Stomach (tissue), 9 donors: ENCODE data around the gene FBXL7. TPM values are rescaled to one million over a fixed set of nuclear protein-coding genes. Genes with fewer than 3 reads are reported as not detected.

Experiments used
- DNase-seq, 2 donors: peaks; one replicate each; pipeline versions ENCODE4 v3.0.0 to v3.0.0-alpha.2; 2013 to 2019
- H3K27ac ChIP-seq, 5 donors: fragments of 200-600 bp in 4 of 5; sonication (generic) in 4 of 5; one replicate each; pipeline ENCODE4 v1.5.1; 2013 to 2019; ENCODE audit warnings: mild to moderate bottlenecking in 1 of 5, moderate library complexity in 1 of 5
- H3K27me3 ChIP-seq, 3 donors: fragments of 200-600 bp; sonication (generic); one replicate each; pipeline ENCODE4 v1.5.1; 2017 to 2019; ENCODE audit warnings: mixed run types in 1 of 3
- H3K36me3 ChIP-seq, 4 donors: fragments of 200-600 bp; sonication (generic); 1 replicate in 3 of 4; 2 replicates in 1 of 4; pipeline ENCODE4 v1.5.1; 2016 to 2019
- H3K4me1 ChIP-seq, 4 donors: fragments of 200-600 bp; sonication (generic); one replicate each; pipeline ENCODE4 v1.5.1; 2016 to 2019
- H3K4me3 ChIP-seq, 4 donors: fragments of 200-600 bp; sonication (generic) in 3 of 4; one replicate each; pipeline ENCODE4 v1.5.1; 2016 to 2019; ENCODE audit warnings: mild to moderate bottlenecking in 1 of 4
- H3K9me3 ChIP-seq, 4 donors: fragments of 200-600 bp; sonication (generic); one replicate each; pipeline ENCODE4 v1.5.1; 2016 to 2019
- CTCF ChIP-seq, 7 experiments: fragments of 450-650 bp in 4 of 7; fragments of 200-600 bp in 3 of 7; sonication (generic) in 3 of 7; IDR thresholded peaks; one replicate each; pipeline ENCODE4 v1.5.1; 2016 to 2019; ENCODE audit warnings: antibody characterized with exemption in 7 of 7, control low read depth in 2 of 7, mild to moderate bottlenecking in 1 of 7
- EP300 ChIP-seq: sonication (generic); formaldehyde crosslinking; IDR thresholded peaks from one replicate; pipeline ENCODE4 v1.6.1; 2017; ENCODE audit warnings: antibody characterized with exemption
- POLR2A ChIP-seq, 4 donors: fragments of 450-650 bp; IDR thresholded peaks; one replicate each; pipeline ENCODE4 v1.6.1; 2016; ENCODE audit warnings: antibody characterized with exemption in 4 of 4, control low read depth in 2 of 4, mild to moderate bottlenecking in 1 of 4, moderate library complexity in 1 of 4
- POLR2AphosphoS5 ChIP-seq, 3 donors: sonication (generic); formaldehyde crosslinking; IDR thresholded peaks; one replicate each; pipeline ENCODE4 v1.6.1; 2016; ENCODE audit warnings: antibody characterized with exemption in 3 of 3
- WGBS, 5 donors: extraction: QIAGEN DNeasy Blood & Tissue Kit in 3 of 5; methylation state at CpG; one replicate each; pipeline versions ENCODE4 v1.1.5 to v1.1.7; 2013 to 2018; 5-methylcytosine and 5-hydroxymethylcytosine counted together
- intact Hi-C: fragments of 100-400 bp; cut with DNase I; formaldehyde crosslinking; loops from one replicate; pipeline ENCODE4 v1.15.1; 2023; ENCODE audit warnings: low total_unique reads
- polyA plus RNA-seq, 3 donors: library from polyadenylated mRNA; stranded (reverse); fragments of 200-250 nt; gene quantifications; one replicate each; pipeline ENCODE4 v1.2.3, GENCODE V29; 2013
- total RNA-seq, 5 donors: library from RNA; depleted of rRNA; stranded (reverse); fragments of >200 nt; gene quantifications; one replicate each; pipeline versions ENCODE4 v1.1.0 to v1.2.3, GENCODE V29; 2014 to 2016
- donor health status: healthy with polysubstance abuse.
- donor health status: Bipolar disorder and iron deficiency.
- donor health status: healthy.

FBXL7 gene
- total and polyA plus RNA-seq, 8 donors, result 3.6 to 17.1 (median 6.8) TPM

GRCh38 chr5:15679161-15679560 is 179.2 kb downstream of the FBXL7 start:
- H3K27ac ChIP-seq, result no peak overlapping the region
- TF ChIP-seq POLR2AphosphoS5 (IDR thresholded peaks at IDR 0.05) (no peak), POLR2A (IDR thresholded peaks at IDR 0.05) (no peak), CTCF (IDR thresholded peaks at IDR 0.05) (no peak), EP300 (no peak)
- DNase-seq, result no peak
- peaks cover 4 to 18% (median 8%) of the 10 kb centered on the region in 4 donors for H3K4me1 ChIP-seq
- intact Hi-C loops, result no loop called here
- no peaks in the 10 kb centered on the region for H3K27me3 ChIP-seq
- no peak overlapping the region for H3K4me3 ChIP-seq
- no peaks in the 10 kb centered on the region for H3K36me3 ChIP-seq
- no peaks in the 10 kb centered on the region for H3K9me3 ChIP-seq
- 70 to 77% (median 72%) methylated on average over 4 of the region's 4 CpGs for WGBS, 5 donors

GRCh38 chr5:15680455-15680854 is 180.5 kb downstream of the FBXL7 start:
- WGBS, 5 donors, result 59 to 80% (median 70%) methylated on average over 1 of the region's 1 CpG
- peaks cover 4 to 18% (median 8%) of the 10 kb centered on the region in 4 donors for H3K4me1 ChIP-seq
- no peak for DNase-seq
- no peak overlapping the region for H3K4me3 ChIP-seq
- no peak overlapping the region for H3K27ac ChIP-seq
- no peaks in the 10 kb centered on the region for H3K27me3 ChIP-seq
- no peaks in the 10 kb centered on the region for H3K9me3 ChIP-seq
- no peaks in the 10 kb centered on the region for H3K36me3 ChIP-seq
- intact Hi-C loops, result no loop called here
- TF ChIP-seq POLR2A (IDR thresholded peaks at IDR 0.05) (no peak), POLR2AphosphoS5 (IDR thresholded peaks at IDR 0.05) (no peak), CTCF (IDR thresholded peaks at IDR 0.05) (no peak), EP300 (no peak)

- 72 to 88% (median 76%) methylated on average over 3 of the region's 3 CpGs for WGBS, 5 donors
- Histone ChIP-seq H3K9me3 (no peaks in the 10 kb centered on the region), H3K36me3 (no peaks in the 10 kb centered on the region), H3K4me1 (peaks cover 4 to 14% (median 11%) of the 10 kb centered on the region in 4 donors), H3K27ac (no peak overlapping the region), H3K4me3 (no peak overlapping the region), H3K27me3 (no peaks in the 10 kb centered on the region)
- intact Hi-C loops, result no loop called here
- no peak for DNase-seq
- TF ChIP-seq CTCF (IDR thresholded peaks at IDR 0.05) (no peak), EP300 (no peak), POLR2A (IDR thresholded peaks at IDR 0.05) (no peak), POLR2AphosphoS5 (IDR thresholded peaks at IDR 0.05) (no peak)
Observed at GRCh38 chr5:15682122-15682521, 182.1 kb downstream of the FBXL7 start.

- H3K4me1 ChIP-seq, result peaks cover 4 to 14% (median 11%) of the 10 kb centered on the region in 4 donors
- no peaks in the 10 kb centered on the region for H3K27me3 ChIP-seq
- no peak overlapping the region for H3K27ac ChIP-seq
- no peak for DNase-seq
- intact Hi-C loops, result no loop called here
- H3K9me3 ChIP-seq, result no peaks in the 10 kb centered on the region
- no peak for TF ChIP-seq CTCF (IDR thresholded peaks at IDR 0.05)
- no peak for TF ChIP-seq EP300
- no peak for TF ChIP-seq POLR2A (IDR thresholded peaks at IDR 0.05)
- TF ChIP-seq POLR2AphosphoS5 (IDR thresholded peaks at IDR 0.05), result no peak
- WGBS, 5 donors, result 69 to 84% (median 75%) methylated on average over 1 of the region's 1 CpG
- H3K4me3 ChIP-seq, result no peak overlapping the region
- H3K36me3 ChIP-seq, result no peaks in the 10 kb centered on the region
Observed at GRCh38 chr5:15682566-15682965, 182.6 kb downstream of the FBXL7 start.
